Measurements from ENCODE around the gene HSDL1.

HSDL1 gene

GRCh38 chr16:84132527-84133285 lies 12.3 kb downstream of the HSDL1 start:
- no peak overlapping the region for H3K4me3 ChIP-seq (ENCODE audit: low read depth, low read length)
- no peak for DNase-seq (ENCODE audit: low read depth)
- TF ChIP-seq MYC (IDR thresholded peaks at IDR 0.05; ENCODE audit: low read depth, low read length) (no peak), CTCF (IDR thresholded peaks at IDR 0.05; ENCODE audit: low read depth, low read length) (no peak), MAX (IDR thresholded peaks at IDR 0.05; ENCODE audit: low read depth, low read length) (no peak), POLR2A (IDR thresholded peaks at IDR 0.05; ENCODE audit: extremely low read depth, insufficient read length) (no peak)

GRCh38 chr16:84131117-84131516 lies 13.9 kb downstream of the HSDL1 start:
- TF ChIP-seq MAX (IDR thresholded peaks at IDR 0.05; ENCODE audit: low read depth, low read length), result no peak
- TF ChIP-seq POLR2A (IDR thresholded peaks at IDR 0.05; ENCODE audit: extremely low read depth, insufficient read length), result no peak
- TF ChIP-seq CTCF (IDR thresholded peaks at IDR 0.05; ENCODE audit: low read depth, low read length), result no peak
- TF ChIP-seq MYC (IDR thresholded peaks at IDR 0.05; ENCODE audit: low read depth, low read length), result no peak
- DNase-seq (ENCODE audit: low read depth), result no peak
- no peak overlapping the region for H3K4me3 ChIP-seq (ENCODE audit: low read depth, low read length)

- TF ChIP-seq MYC (IDR thresholded peaks at IDR 0.05; ENCODE audit: low read depth, low read length), result no peak
- TF ChIP-seq POLR2A (IDR thresholded peaks at IDR 0.05; ENCODE audit: extremely low read depth, insufficient read length), result no peak
- no peak for TF ChIP-seq MAX (IDR thresholded peaks at IDR 0.05; ENCODE audit: low read depth, low read length)
- TF ChIP-seq CTCF (IDR thresholded peaks at IDR 0.05; ENCODE audit: low read depth, low read length), result no peak
- no peak for DNase-seq (ENCODE audit: low read depth)
- no peak overlapping the region for H3K4me3 ChIP-seq (ENCODE audit: low read depth, low read length)
These were observed 20.5 kb downstream of the HSDL1 start for GRCh38 chr16:84124257-84125073.

- H3K4me3 ChIP-seq (ENCODE audit: low read depth, low read length), result no peak overlapping the region
- DNase-seq (ENCODE audit: low read depth), result no peak
- TF ChIP-seq MYC (IDR thresholded peaks at IDR 0.05; ENCODE audit: low read depth, low read length) (no peak), POLR2A (IDR thresholded peaks at IDR 0.05; ENCODE audit: extremely low read depth, insufficient read length) (no peak), MAX (IDR thresholded peaks at IDR 0.05; ENCODE audit: low read depth, low read length) (no peak), CTCF (IDR thresholded peaks at IDR 0.05; ENCODE audit: low read depth, low read length) (no peak)
These were observed 24.0 kb downstream of the HSDL1 start for GRCh38 chr16:84121007-84121406.

GRCh38 chr16:84120023-84120422 lies 25.0 kb downstream of the HSDL1 start:
- no peak overlapping the region for H3K4me3 ChIP-seq (ENCODE audit: low read depth, low read length)
- TF ChIP-seq MYC (IDR thresholded peaks at IDR 0.05; ENCODE audit: low read depth, low read length), result no peak
- no peak for TF ChIP-seq MAX (IDR thresholded peaks at IDR 0.05; ENCODE audit: low read depth, low read length)
- TF ChIP-seq POLR2A (IDR thresholded peaks at IDR 0.05; ENCODE audit: extremely low read depth, insufficient read length), result no peak
- TF ChIP-seq CTCF (IDR thresholded peaks at IDR 0.05; ENCODE audit: low read depth, low read length), result no peak
- peak; percentile 40 for DNase-seq (ENCODE audit: low read depth)
